ENCODE measurements around the gene QPCT.

Gene QPCT

GRCh38 chr2:37302701-37303252 is 41.7 kb upstream of the QPCT start:
- TF ChIP-seq CTCF (IDR thresholded peaks at IDR 0.05; ENCODE audit: extremely low read depth, insufficient read depth, missing control alignments) = no peak
- in situ Hi-C loops (cut with MboI; ENCODE audit: low pct_unique_long_range_greater_than_20kb, low sequenced_read_pairs, unreplicated experiment) = no loop called here
- DNase-seq (ENCODE audit: low spot score) = no peak

DNA sequence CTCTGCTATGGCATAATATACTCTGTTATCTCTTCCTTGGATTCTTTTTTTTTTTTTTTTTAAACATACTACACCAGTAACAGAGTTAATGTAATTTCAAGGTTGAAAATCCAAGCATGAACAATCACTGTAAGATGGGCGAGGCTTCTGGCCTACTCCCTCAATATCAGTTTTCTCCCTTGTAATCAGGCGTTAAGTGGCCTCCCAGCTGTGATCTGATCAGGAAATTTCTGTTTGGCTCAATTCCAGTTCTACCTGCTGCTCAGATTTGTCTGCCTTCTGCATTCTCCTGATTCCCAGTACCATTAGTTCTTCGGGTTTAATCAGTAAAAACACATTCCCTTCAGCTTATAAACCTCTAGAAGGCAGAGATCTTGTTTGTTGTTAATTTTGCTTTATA is 38.4 kb upstream of the QPCT start:
- DNase-seq (ENCODE audit: low spot score) = no peak
- TF ChIP-seq CTCF (IDR thresholded peaks at IDR 0.05; ENCODE audit: extremely low read depth, insufficient read depth, missing control alignments) = no peak
- in situ Hi-C loops (cut with MboI; ENCODE audit: low pct_unique_long_range_greater_than_20kb, low sequenced_read_pairs, unreplicated experiment) = no loop called here

GRCh38 chr2:37307500-37307899 is 36.9 kb upstream of the QPCT start:
- DNase-seq (ENCODE audit: low spot score) = no peak
- TF ChIP-seq CTCF (IDR thresholded peaks at IDR 0.05; ENCODE audit: extremely low read depth, insufficient read depth, missing control alignments) = no peak
- in situ Hi-C loops (cut with MboI; ENCODE audit: low pct_unique_long_range_greater_than_20kb, low sequenced_read_pairs, unreplicated experiment) = no loop called here

- TF ChIP-seq CTCF (IDR thresholded peaks at IDR 0.05; ENCODE audit: extremely low read depth, insufficient read depth, missing control alignments) = no peak
- in situ Hi-C loops (cut with MboI; ENCODE audit: low pct_unique_long_range_greater_than_20kb, low sequenced_read_pairs, unreplicated experiment) = no loop called here
These were observed 29.1 kb upstream of the QPCT start for GRCh38 chr2:37315364-37315763.

DNA sequence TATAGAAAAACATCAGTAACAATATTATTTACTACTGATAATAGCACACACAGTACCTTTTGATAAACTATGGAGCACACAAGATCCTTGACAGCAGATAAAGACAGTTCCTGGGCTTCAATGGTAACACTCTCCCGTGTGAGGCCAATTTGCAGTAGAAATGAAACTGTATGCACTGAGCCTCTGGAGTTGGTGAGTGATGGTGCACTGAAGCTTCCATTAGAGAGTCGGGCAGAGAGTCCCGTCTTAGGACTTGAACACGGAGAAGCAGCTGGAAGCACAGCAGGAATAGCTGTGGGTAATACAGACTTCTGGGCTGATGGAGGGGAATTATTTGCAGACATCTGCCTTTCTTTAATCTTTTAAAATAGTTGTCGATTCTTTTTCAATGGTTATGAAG is 28.2 kb upstream of the QPCT start:
- TF ChIP-seq CTCF (IDR thresholded peaks at IDR 0.05; ENCODE audit: extremely low read depth, insufficient read depth, missing control alignments) = no peak
- DNase-seq (ENCODE audit: low spot score) = no peak
- in situ Hi-C loops (cut with MboI; ENCODE audit: low pct_unique_long_range_greater_than_20kb, low sequenced_read_pairs, unreplicated experiment) = no loop called here

More at GRCh38 chr2:37315364-37315763, 29.1 kb upstream of the QPCT start:
- no peak for DNase-seq (ENCODE audit: low spot score)

DNA sequence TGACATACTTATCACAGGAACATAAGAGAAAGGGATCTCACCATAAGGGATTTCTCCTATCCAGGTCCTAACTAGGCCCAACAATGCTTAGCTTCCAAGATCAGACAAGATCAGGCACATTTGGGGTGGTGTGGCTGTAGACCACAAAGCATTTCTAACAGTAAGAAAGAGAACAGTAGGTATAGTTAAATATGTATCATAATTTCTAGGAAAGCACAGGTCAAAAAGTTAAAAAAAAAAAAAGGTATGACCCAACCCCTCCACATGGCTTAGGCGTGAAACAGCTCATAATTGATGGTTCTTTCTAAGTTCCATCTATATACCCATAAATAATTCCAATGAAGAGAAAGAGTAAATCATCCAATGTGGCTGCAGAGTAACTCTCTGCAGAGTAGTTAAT is 26.7 kb upstream of the QPCT start:
- DNase-seq (ENCODE audit: low spot score) = no peak
- no peak for TF ChIP-seq CTCF (IDR thresholded peaks at IDR 0.05; ENCODE audit: extremely low read depth, insufficient read depth, missing control alignments)
- in situ Hi-C loops (cut with MboI; ENCODE audit: low pct_unique_long_range_greater_than_20kb, low sequenced_read_pairs, unreplicated experiment) = no loop called here

DNA sequence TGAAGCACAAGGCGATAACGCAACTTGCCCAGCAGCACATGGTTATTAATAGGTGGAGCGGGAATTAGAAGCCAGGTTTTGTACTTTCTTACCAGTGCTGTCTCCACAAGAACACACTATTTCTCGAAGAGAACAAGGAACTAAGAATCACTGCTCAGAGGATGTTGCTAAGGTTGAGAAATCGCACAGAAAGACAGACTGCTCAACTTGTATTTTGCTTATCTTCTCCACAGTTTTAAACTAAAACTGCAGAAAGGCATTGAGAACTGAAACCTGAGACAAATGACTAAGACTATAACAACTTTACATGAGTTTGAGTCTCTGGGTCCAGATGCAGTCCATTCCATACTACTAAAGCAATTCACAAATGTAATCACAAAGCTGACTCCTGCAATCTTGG is 26.0 kb upstream of the QPCT start:
- no peak for TF ChIP-seq CTCF (IDR thresholded peaks at IDR 0.05; ENCODE audit: extremely low read depth, insufficient read depth, missing control alignments)
- in situ Hi-C loops (cut with MboI; ENCODE audit: low pct_unique_long_range_greater_than_20kb, low sequenced_read_pairs, unreplicated experiment) = no loop called here
- DNase-seq (ENCODE audit: low spot score) = peak; percentile 44

Measured in GM13977 (cell line).